Tibial nerve (tissue), 4 donors: ENCODE results near the gene TRIM34. TPM values are rescaled to one million over a fixed set of nuclear protein-coding genes. Genes with fewer than 3 reads are reported as not detected.
A peak's percentile ranks its signal among the peaks of the same experiment; 100 is the strongest.
"Not testable (repeated sequence)": the region's sequence is repeated elsewhere in the genome, so short reads cannot be mapped to it uniquely, and the experiment has no call there.

ENCODE experiments used
- DNase-seq, 2 donors: peaks; one replicate each; pipeline ENCODE4 v3.0.0-alpha.2; 2019; ENCODE audit warnings: low spot score in 2 of 2
- H3K27ac ChIP-seq, 4 donors: fragments of 200-600 bp; sonication (generic) in 3 of 4; one replicate each; pipeline ENCODE4 v1.5.1; 2017 to 2019; ENCODE audit warnings: mild to moderate bottlenecking in 1 of 4
- H3K27me3 ChIP-seq, 2 donors: fragments of 200-600 bp; sonication (generic) in 1 of 2; one replicate each; pipeline versions ENCODE4 v1.5.1 to v1.6.0; 2017 to 2019
- H3K36me3 ChIP-seq, 3 donors: fragments of 200-600 bp; sonication (generic); one replicate each; pipeline ENCODE4 v1.5.1; 2018 to 2019
- H3K4me1 ChIP-seq, 4 donors: fragments of 200-600 bp; sonication (generic) in 3 of 4; one replicate each; pipeline ENCODE4 v1.5.1; 2017 to 2019
- H3K4me3 ChIP-seq, 4 donors: fragments of 200-600 bp; sonication (generic) in 3 of 4; one replicate each; pipeline ENCODE4 v1.5.1; 2017 to 2019; ENCODE audit warnings: mild to moderate bottlenecking in 1 of 4, moderate library complexity in 1 of 4
- H3K9me3 ChIP-seq, 4 donors: fragments of 200-600 bp; sonication (generic) in 3 of 4; one replicate each; pipeline ENCODE4 v1.5.1; 2017 to 2019
- CTCF ChIP-seq, 5 experiments: fragments of 200-600 bp in 3 of 5; fragments of 450-650 bp in 2 of 5; sonication (generic) in 3 of 5; IDR thresholded peaks; one replicate each; pipeline ENCODE4 v1.5.1; 2016 to 2019; ENCODE audit warnings: antibody characterized with exemption in 5 of 5, mild to moderate bottlenecking in 3 of 5, moderate library complexity in 2 of 5
- EP300 ChIP-seq, 2 donors: sonication (generic); formaldehyde crosslinking; IDR thresholded peaks; one replicate each; pipeline ENCODE4 v1.6.1; 2017; ENCODE audit warnings: antibody characterized with exemption in 2 of 2, mild to moderate bottlenecking in 1 of 2
- POLR2A ChIP-seq, 2 donors: fragments of 450-650 bp; IDR thresholded peaks; one replicate each; pipeline ENCODE4 v1.6.1; 2017; ENCODE audit warnings: antibody characterized with exemption in 2 of 2, mild to moderate bottlenecking in 2 of 2, moderate library complexity in 2 of 2
- WGBS, 2 donors: methylation state at CpG; one replicate each; pipeline ENCODE4 v1.1.5; 2018; 5-methylcytosine and 5-hydroxymethylcytosine counted together
- total RNA-seq, 4 donors: library from RNA; depleted of rRNA; stranded (reverse); fragments of >200 nt; gene quantifications; one replicate each; pipeline ENCODE4 v1.1.0, GENCODE V29; 2016

The TRIM34 gene
- total RNA-seq, 4 donors from 2014 or later: 2.2 to 6.1 (median 3.1) TPM

- WGBS, 2 donors: 96 to 98% methylated on average over 4 of the region's 4 CpGs
- TF ChIP-seq POLR2A (IDR thresholded peaks at IDR 0.05) (no peak), EP300 (IDR thresholded peaks at IDR 0.05) (no peak), CTCF (IDR thresholded peaks at IDR 0.05) (no peak)
- no peak for DNase-seq
- Histone ChIP-seq H3K4me3 (no peak overlapping the region), H3K4me1 (no peaks in the 10 kb centered on the region), H3K27me3 (no peaks in the 10 kb centered on the region), H3K9me3 (peaks cover 0 to 4% (median 0%) of the 10 kb centered on the region in 4 donors), H3K36me3 (peaks cover 0 to 53% (median 3%) of the 10 kb centered on the region in 3 donors), H3K27ac (no peak overlapping the region)
Observed at GRCh38 chr11:5674391-5674790, 49.6 kb downstream of the TRIM34 start.

- Histone ChIP-seq H3K27ac (no peak overlapping the region), H3K4me3 (no peak overlapping the region), H3K27me3 (no peaks in the 10 kb centered on the region), H3K9me3 (peaks cover 0 to 4% (median 0%) of the 10 kb centered on the region in 4 donors), H3K36me3 (peaks cover 0 to 38% (median 0%) of the 10 kb centered on the region in 3 donors), H3K4me1 (peaks cover 0 to 20% (median 3%) of the 10 kb centered on the region in 4 donors)
- no peak for TF ChIP-seq EP300 (IDR thresholded peaks at IDR 0.05)
- TF ChIP-seq CTCF (IDR thresholded peaks at IDR 0.05): no peak
- TF ChIP-seq POLR2A (IDR thresholded peaks at IDR 0.05): no peak
- DNase-seq: no peak
- 95 to 96% methylated on average over 7 of the region's 7 CpGs for WGBS, 2 donors
Observed at GRCh38 chr11:5679811-5680210, 55.0 kb downstream of the TRIM34 start.

GRCh38 chr11:5682890-5683441, 58.2 kb downstream of the TRIM34 start:
- peaks cover 0 to 25% (median 4%) of the 10 kb centered on the region in 4 donors for H3K4me1 ChIP-seq
- H3K9me3 ChIP-seq, H3K4me3 ChIP-seq, H3K27me3 ChIP-seq, H3K27ac ChIP-seq, DNase-seq: not testable (repeated sequence)
- WGBS, 2 donors: 40 to 91% methylated on average over 1 to 24 of the region's 33 CpGs
- peaks cover 0 to 24% (median 0%) of the 10 kb centered on the region in 3 donors for H3K36me3 ChIP-seq

GRCh38 chr11:5683620-5684019, 58.8 kb downstream of the TRIM34 start:
- H3K27me3 ChIP-seq, H3K9me3 ChIP-seq, DNase-seq: not testable (repeated sequence)
- H3K27ac ChIP-seq: peak overlapping the region; percentile 84 to 96 (median 94)
- H3K36me3 ChIP-seq: peaks cover 0 to 18% (median 0%) of the 10 kb centered on the region in 3 donors
- WGBS, 2 donors: 76 to 81% methylated on average over 7 of the region's 7 CpGs
- peak overlapping the region in 3 of 4 donors; percentile 37 to 55 (median 55) for H3K4me3 ChIP-seq
- peaks cover 0 to 27% (median 5%) of the 10 kb centered on the region in 4 donors for H3K4me1 ChIP-seq

GRCh38 chr11:5684036-5684645, 59.3 kb downstream of the TRIM34 start:
- TF ChIP-seq POLR2A (IDR thresholded peaks at IDR 0.05) (no peak), EP300 (IDR thresholded peaks at IDR 0.05) (no peak), CTCF (IDR thresholded peaks at IDR 0.05) (no peak)
- no peak for DNase-seq
- WGBS, 2 donors: 45 to 57% methylated on average over 8 of the region's 8 CpGs
- Histone ChIP-seq H3K27ac (peak overlapping the region; percentile 84 to 96 (median 94)), H3K9me3 (no peaks in the 10 kb centered on the region), H3K36me3 (peaks cover 0 to 13% (median 0%) of the 10 kb centered on the region in 3 donors), H3K4me1 (peaks cover 0 to 33% (median 7%) of the 10 kb centered on the region in 4 donors), H3K4me3 (peak overlapping the region; percentile 37 to 55 (median 48)), H3K27me3 (no peaks in the 10 kb centered on the region)

- peak; percentile 70 to 92 for DNase-seq
- no peaks in the 10 kb centered on the region for H3K9me3 ChIP-seq
- 3 to 4% methylated on average over 13 of the region's 13 CpGs for WGBS, 2 donors
- H3K27me3 ChIP-seq: no peaks in the 10 kb centered on the region
- H3K4me1 ChIP-seq: peaks cover 0 to 35% (median 9%) of the 10 kb centered on the region in 4 donors
- TF ChIP-seq CTCF (IDR thresholded peaks at IDR 0.05) (peak; percentile 56 to 74 (median 58)), EP300 (IDR thresholded peaks at IDR 0.05) (peak; percentile 71 to 89), POLR2A (IDR thresholded peaks at IDR 0.05) (peak; percentile 38 to 59)
- H3K4me3 ChIP-seq: peak within 1 kb of the TSS; percentile 37 to 55 (median 48)
- peak within 1 kb of the TSS; percentile 84 to 96 (median 94) for H3K27ac ChIP-seq
- H3K36me3 ChIP-seq: peaks cover 0 to 6% (median 0%) of the 10 kb centered on the region in 3 donors
Observed at GRCh38 chr11:5684646-5685362, 60.0 kb downstream of the TRIM34 start, which contains the start of gene TRIM5. Gene TRIM5 (minus strand): TSS chr11:5685074. CDS start chr11:5680177, 4,897 bp downstream.
